Nephron (organoid): ENCODE measurements around the gene FARP1.

Experiments
- H3K27ac Mint-ChIP-seq, 3 experiments: 2 replicates each; pipeline ENCODE4 v1.8.0; 2020; ENCODE audit warnings: mixed read lengths in 3 of 3, mild to moderate bottlenecking in 2 of 3, moderate library complexity in 1 of 3
- H3K27me3 Mint-ChIP-seq: 2 replicates; pipeline ENCODE4 v1.8.0; 2021; ENCODE audit warnings: low read depth, mild to moderate bottlenecking, moderate library complexity, mixed read lengths
- H3K36me3 Mint-ChIP-seq: 2 replicates; pipeline ENCODE4 v1.8.0; 2020; ENCODE audit warnings: low read depth, mixed read lengths
- H3K4me1 Mint-ChIP-seq: 2 replicates; pipeline ENCODE4 v1.8.0; 2020; ENCODE audit warnings: mixed read lengths
- H3K4me3 Mint-ChIP-seq, 3 experiments: 2 replicates each; pipeline ENCODE4 v1.8.0; 2020; ENCODE audit warnings: mild to moderate bottlenecking in 3 of 3, mixed read lengths in 3 of 3, moderate library complexity in 2 of 3
- H3K9me3 Mint-ChIP-seq: 2 replicates; pipeline ENCODE4 v1.8.0; 2020; ENCODE audit warnings: mixed read lengths
- CTCF ChIP-seq, 3 experiments: fragments of 200-600 bp; sonication (generic); IDR thresholded peaks; one replicate each; pipeline ENCODE4 v1.5.0; 2021; ENCODE audit warnings: antibody characterized with exemption in 3 of 3; ENCODE audit not compliant: unreplicated experiment in 3 of 3

FARP1 gene

DNA sequence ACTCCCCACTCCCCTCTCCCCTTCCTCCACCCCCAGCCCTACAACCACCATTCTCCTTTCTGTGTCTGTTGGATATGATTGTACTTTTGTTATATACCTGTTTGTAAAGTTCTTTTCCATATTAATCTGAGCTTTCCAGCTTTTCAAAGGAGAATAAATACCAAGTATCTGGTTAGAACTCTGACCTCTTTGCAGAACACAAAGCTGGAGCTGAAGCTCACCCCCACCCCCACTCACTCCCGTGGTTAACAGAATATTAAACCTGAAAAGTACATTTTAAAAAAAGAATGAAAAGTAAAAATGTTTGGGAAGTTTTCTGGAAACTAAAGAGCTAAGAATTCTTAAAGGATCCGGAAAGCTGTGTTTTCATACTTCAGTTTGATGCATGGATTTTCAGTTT is 189.3 kb downstream of the FARP1 start:
- peak overlapping the region; percentile 26 to 67 (median 66) for H3K27ac Mint-ChIP-seq
- H3K36me3 Mint-ChIP-seq: peaks cover 41% of the 10 kb centered on the region
- TF ChIP-seq CTCF (IDR thresholded peaks at IDR 0.05; ENCODE audit: unreplicated experiment in 3 of 3): no peak
- H3K9me3 Mint-ChIP-seq: peaks cover 5% of the 10 kb centered on the region
- peaks cover 36% of the 10 kb centered on the region for H3K4me1 Mint-ChIP-seq
- H3K27me3 Mint-ChIP-seq: no peaks in the 10 kb centered on the region
- no peak overlapping the region for H3K4me3 Mint-ChIP-seq

GRCh38 chr13:98332691-98333090 is 189.8 kb downstream of the FARP1 start:
- no peak overlapping the region for H3K4me3 Mint-ChIP-seq
- peaks cover 31% of the 10 kb centered on the region for H3K4me1 Mint-ChIP-seq

DNA sequence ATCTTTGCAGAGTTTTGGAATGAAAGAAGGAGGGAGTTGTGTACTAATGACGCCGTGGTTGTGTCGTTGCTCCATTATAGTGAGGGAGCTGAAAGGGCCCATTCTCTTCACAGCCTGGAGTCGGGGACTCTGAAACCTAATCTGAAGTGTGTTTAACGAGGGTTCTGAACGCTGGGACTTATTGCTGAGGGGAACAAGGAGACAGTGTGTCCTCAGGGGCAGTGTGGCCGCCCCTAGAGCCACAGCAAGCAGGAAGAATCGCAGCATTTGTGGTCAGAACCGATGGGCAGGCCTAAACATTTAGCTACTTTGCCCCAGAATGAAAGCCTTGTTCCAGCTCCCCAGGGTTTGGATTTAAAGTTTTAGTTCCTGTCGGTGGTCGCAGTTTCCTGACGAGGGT is 190.6 kb downstream of the FARP1 start:
- Mint-ChIP-seq H3K27ac (peak overlapping the region in 1 of 3 experiments; percentile 52), H3K9me3 (peaks cover 5% of the 10 kb centered on the region), H3K27me3 (no peaks in the 10 kb centered on the region), H3K4me3 (no peak overlapping the region), H3K4me1 (peaks cover 23% of the 10 kb centered on the region), H3K36me3 (peaks cover 41% of the 10 kb centered on the region)
- TF ChIP-seq CTCF (IDR thresholded peaks at IDR 0.05; ENCODE audit: unreplicated experiment in 3 of 3): no peak

More at GRCh38 chr13:98332691-98333090, 189.8 kb downstream of the FARP1 start:
- peak overlapping the region in 1 of 3 experiments; percentile 66 for H3K27ac Mint-ChIP-seq
- peaks cover 41% of the 10 kb centered on the region for H3K36me3 Mint-ChIP-seq
- TF ChIP-seq CTCF (IDR thresholded peaks at IDR 0.05; ENCODE audit: unreplicated experiment in 3 of 3): no peak
- H3K9me3 Mint-ChIP-seq: peaks cover 5% of the 10 kb centered on the region
- no peaks in the 10 kb centered on the region for H3K27me3 Mint-ChIP-seq

GRCh38 chr13:98334620-98335205 is 191.8 kb downstream of the FARP1 start:
- H3K9me3 Mint-ChIP-seq: peaks cover 5% of the 10 kb centered on the region
- TF ChIP-seq CTCF (IDR thresholded peaks at IDR 0.05; ENCODE audit: unreplicated experiment in 3 of 3): no peak
- peak overlapping the region in 1 of 3 experiments; percentile 24 for H3K27ac Mint-ChIP-seq
- H3K36me3 Mint-ChIP-seq: peaks cover 44% of the 10 kb centered on the region
- H3K4me1 Mint-ChIP-seq: peaks cover 20% of the 10 kb centered on the region
- no peak overlapping the region for H3K4me3 Mint-ChIP-seq
- H3K27me3 Mint-ChIP-seq: no peaks in the 10 kb centered on the region

- Mint-ChIP-seq H3K27me3 (no peaks in the 10 kb centered on the region), H3K4me1 (peaks cover 21% of the 10 kb centered on the region), H3K36me3 (peaks cover 43% of the 10 kb centered on the region), H3K9me3 (peaks cover 5% of the 10 kb centered on the region), H3K4me3 (no peak overlapping the region), H3K27ac (no peak overlapping the region)
- no peak for TF ChIP-seq CTCF (IDR thresholded peaks at IDR 0.05; ENCODE audit: unreplicated experiment in 3 of 3)
These were observed 192.8 kb downstream of the FARP1 start for GRCh38 chr13:98335721-98336120.

DNA sequence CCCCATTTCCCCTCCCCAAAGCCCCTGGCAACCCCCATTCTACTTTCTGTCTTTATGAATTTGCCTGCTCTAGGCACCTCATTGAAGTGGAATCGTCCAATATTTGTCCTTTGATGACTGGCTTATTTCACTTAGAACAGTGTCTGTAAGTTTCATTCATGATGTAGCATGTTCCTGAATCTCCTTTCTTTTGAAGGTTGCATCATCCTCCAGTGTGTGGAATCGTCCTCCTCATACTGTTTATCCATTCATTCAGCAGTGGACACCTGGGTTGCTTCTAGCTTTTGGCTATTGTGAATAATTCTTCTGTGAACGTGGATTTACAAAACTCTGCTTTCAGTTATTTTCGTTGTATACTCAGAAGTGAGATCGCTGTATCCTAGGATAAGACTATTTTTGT is 195.4 kb downstream of the FARP1 start:
- Mint-ChIP-seq H3K4me1 (peaks cover 14% of the 10 kb centered on the region), H3K27ac (peak overlapping the region in 1 of 3 experiments; percentile 21), H3K36me3 (peaks cover 40% of the 10 kb centered on the region), H3K9me3 (peaks cover 5% of the 10 kb centered on the region), H3K4me3 (no peak overlapping the region), H3K27me3 (no peaks in the 10 kb centered on the region)
- no peak for TF ChIP-seq CTCF (IDR thresholded peaks at IDR 0.05; ENCODE audit: unreplicated experiment in 3 of 3)
